GM12873 (cell line): ENCODE data around the gene ZNF829.

Experiments used
- TF ChIP-seq, protein P1 (sequence below): IDR thresholded peaks from 2 replicates; pipeline ENCODE4 v1.5.1; 2012; ENCODE audit warnings: low read depth, mild to moderate bottlenecking, moderate library complexity, low read length, control low read depth; ENCODE audit not compliant: insufficient read depth; ENCODE audit errors: missing control alignments

ZNF829 gene

GRCh38 chr19:36915992-36916830 is at the start of gene ZNF829, which contains the start of gene ZNF568:
TSS of gene ZNF829 (minus strand) at chr19:36916291. CDS start at chr19:36915167, 1,124 bp downstream.
TSS of gene ZNF568 (plus strand) at chr19:36916332. CDS start at chr19:36922771, 6,439 bp downstream.
- TF ChIP-seq, protein P1, sequence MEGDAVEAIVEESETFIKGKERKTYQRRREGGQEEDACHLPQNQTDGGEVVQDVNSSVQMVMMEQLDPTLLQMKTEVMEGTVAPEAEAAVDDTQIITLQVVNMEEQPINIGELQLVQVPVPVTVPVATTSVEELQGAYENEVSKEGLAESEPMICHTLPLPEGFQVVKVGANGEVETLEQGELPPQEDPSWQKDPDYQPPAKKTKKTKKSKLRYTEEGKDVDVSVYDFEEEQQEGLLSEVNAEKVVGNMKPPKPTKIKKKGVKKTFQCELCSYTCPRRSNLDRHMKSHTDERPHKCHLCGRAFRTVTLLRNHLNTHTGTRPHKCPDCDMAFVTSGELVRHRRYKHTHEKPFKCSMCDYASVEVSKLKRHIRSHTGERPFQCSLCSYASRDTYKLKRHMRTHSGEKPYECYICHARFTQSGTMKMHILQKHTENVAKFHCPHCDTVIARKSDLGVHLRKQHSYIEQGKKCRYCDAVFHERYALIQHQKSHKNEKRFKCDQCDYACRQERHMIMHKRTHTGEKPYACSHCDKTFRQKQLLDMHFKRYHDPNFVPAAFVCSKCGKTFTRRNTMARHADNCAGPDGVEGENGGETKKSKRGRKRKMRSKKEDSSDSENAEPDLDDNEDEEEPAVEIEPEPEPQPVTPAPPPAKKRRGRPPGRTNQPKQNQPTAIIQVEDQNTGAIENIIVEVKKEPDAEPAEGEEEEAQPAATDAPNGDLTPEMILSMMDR: peak; percentile 77

DNA sequence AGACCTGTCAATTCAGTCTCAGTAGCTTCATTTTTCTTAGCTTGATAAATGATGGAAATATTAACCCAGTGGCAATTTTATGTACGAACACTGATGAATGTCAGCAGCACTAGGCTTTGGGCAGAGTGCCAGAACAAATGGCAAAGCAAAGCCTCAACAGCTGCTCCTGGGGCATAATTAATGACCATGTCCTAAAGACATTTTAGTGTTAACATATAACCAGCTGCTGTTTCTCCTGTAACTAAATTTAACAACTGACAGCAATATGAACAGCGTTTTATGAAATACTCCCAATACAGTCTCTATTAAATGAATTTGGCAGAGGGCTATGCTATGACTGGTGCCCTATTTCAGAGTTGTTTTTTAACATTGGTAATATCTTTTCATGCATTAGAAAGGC is 47.2 kb upstream of the ZNF829 start:
- TF ChIP-seq, protein P1: no peak

DNA sequence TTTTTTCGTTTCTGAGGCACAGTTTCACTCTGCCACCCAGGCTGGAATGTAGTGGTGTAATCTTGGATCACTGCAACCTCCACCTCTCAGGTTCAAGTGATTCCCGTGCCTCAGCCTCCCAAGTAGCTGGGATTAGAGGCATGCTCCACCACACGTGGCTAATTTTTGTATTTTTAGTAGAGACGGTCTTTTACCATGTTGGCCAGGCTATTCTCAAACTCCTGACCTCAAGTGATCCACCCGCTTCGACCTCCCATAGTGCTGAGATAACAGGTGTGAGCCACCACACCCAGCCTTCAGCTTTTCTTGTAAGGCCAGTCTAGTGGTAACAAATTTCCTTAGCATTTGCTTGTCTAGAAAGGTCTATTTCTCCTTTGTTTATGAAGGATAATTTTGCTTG is 46.3 kb upstream of the ZNF829 start:
- TF ChIP-seq, protein P1: no peak

- TF ChIP-seq, protein P1: no peak
These were observed 34.4 kb upstream of the ZNF829 start for GRCh38 chr19:36950335-36951119.

- TF ChIP-seq, protein P1: no peak
These were observed 23.1 kb upstream of the ZNF829 start for GRCh38 chr19:36939153-36939552.

GRCh38 chr19:36931684-36932083 is 15.6 kb upstream of the ZNF829 start:
- TF ChIP-seq, protein P1: no peak

DNA sequence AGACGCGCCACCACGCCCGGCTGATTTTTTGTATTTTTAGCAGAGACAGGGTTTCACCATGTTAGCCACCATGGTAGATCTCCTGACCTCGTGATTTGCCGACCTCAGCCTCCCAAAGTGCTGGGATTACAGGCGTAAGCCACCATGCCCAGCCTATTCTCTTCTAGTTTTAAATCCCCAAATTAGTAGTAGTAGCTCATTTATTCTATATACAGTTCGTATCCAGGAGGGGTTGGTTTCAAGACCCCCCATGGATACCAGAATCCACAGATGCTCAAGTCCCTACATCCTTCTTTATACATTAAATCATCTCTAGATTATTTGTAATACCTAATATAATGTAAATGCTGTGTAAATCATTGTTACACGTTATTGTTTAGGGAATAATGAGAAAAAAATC is 2.0 kb upstream of the ZNF829 start:
- TF ChIP-seq, protein P1: no peak
